Measurements from ENCODE around the gene HGFAC.

GRCh38 chr4:3415471-3416141, 26.2 kb upstream of the HGFAC start:
- TF ChIP-seq POLR2AphosphoS5 (IDR thresholded peaks at IDR 0.05; ENCODE audit: low read length), result no peak
- TF ChIP-seq CTCF (IDR thresholded peaks at IDR 0.05 in 2 of 3, conservative IDR thresholded peaks at IDR 0.05 in 1 of 3; ENCODE audit: control insufficient read depth in 2 of 3, extremely low read depth in 1 of 3, insufficient read depth in 1 of 3, low read depth in 3 of 3, low read length in 3 of 3), result no peak
- TF ChIP-seq TAF1 (IDR thresholded peaks at IDR 0.05; ENCODE audit: borderline replicate concordance, low read depth, low read length), result no peak
- no peak for TF ChIP-seq EP300 (IDR thresholded peaks at IDR 0.05; ENCODE audit: borderline replicate concordance in 1 of 2, control insufficient read depth in 1 of 2, low read depth in 2 of 2, low read length in 2 of 2)
- no peak for TF ChIP-seq BACH1 (IDR thresholded peaks at IDR 0.05; ENCODE audit: borderline replicate concordance)
- no peak for TF ChIP-seq YY1 (IDR thresholded peaks at IDR 0.05; ENCODE audit: low read depth, low read length)
- TF ChIP-seq PML (IDR thresholded peaks at IDR 0.05; ENCODE audit: low read length), result no peak
- no peak for TF ChIP-seq BCLAF1 (IDR thresholded peaks at IDR 0.05)
- no peak for TF ChIP-seq SRF (IDR thresholded peaks at IDR 0.05; ENCODE audit: low read depth in 2 of 2, low read length in 2 of 2)
- no peak for TF ChIP-seq GABPA (IDR thresholded peaks at IDR 0.05; ENCODE audit: low read depth)
- TF ChIP-seq ZNF592 (IDR thresholded peaks at IDR 0.05), result no peak
- TF ChIP-seq RELA (IDR thresholded peaks at IDR 0.05; ENCODE audit: borderline replicate concordance, partially characterized antibody), result no peak

Measured in GM12878 (cell line).